ENCODE data around the gene WIPF3.

- TF ChIP-seq CTCF (IDR thresholded peaks at IDR 0.05) (no peak), POLR2A (IDR thresholded peaks at IDR 0.05) (no peak)
Measured at GRCh38 chr7:29859104-29859503, 52.8 kb downstream of the WIPF3 start.

Data from right lobe of liver (tissue), 4 donors.